ENCODE data around the gene TENM4. TPM values are rescaled to one million over a fixed set of nuclear protein-coding genes. Genes with fewer than 3 reads are reported as not detected.

The TENM4 gene
- total RNA-seq, 4 donors from 2014 or later = 1.1 to 2.7 (median 2.0) TPM

DNA sequence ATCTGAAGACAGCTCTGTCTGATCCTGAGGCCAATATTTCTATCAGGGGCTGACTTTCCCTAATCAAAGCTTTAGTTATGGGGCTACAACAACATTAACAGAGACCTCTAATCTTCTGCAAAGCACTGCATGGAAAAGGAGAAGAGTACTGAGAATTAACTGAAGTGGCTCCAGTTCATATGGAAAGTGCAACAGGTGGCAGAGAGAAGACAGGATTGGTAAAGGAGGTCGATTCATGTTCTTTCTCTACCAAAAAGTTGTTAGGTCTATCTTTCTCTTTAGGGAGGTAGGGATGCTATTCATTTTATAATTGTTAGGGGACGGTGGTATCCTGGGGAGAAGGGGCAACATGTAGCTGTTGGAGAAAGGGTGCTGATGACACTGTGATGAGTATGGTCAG, 633.5 kb downstream of the TENM4 start:
- TF ChIP-seq POLR2A (IDR thresholded peaks at IDR 0.05) = no peak
- DNase-seq = no peak
- no peak overlapping the region for H3K4me3 ChIP-seq
- H3K27ac ChIP-seq = peak overlapping the region in 1 of 4 donors; percentile 18
- no peaks in the 10 kb centered on the region for H3K9me3 ChIP-seq
- H3K4me1 ChIP-seq = peaks cover 0 to 38% (median 0%) of the 10 kb centered on the region in 4 donors
- no peaks in the 10 kb centered on the region for H3K36me3 ChIP-seq
- no peaks in the 10 kb centered on the region for H3K27me3 ChIP-seq

DNA sequence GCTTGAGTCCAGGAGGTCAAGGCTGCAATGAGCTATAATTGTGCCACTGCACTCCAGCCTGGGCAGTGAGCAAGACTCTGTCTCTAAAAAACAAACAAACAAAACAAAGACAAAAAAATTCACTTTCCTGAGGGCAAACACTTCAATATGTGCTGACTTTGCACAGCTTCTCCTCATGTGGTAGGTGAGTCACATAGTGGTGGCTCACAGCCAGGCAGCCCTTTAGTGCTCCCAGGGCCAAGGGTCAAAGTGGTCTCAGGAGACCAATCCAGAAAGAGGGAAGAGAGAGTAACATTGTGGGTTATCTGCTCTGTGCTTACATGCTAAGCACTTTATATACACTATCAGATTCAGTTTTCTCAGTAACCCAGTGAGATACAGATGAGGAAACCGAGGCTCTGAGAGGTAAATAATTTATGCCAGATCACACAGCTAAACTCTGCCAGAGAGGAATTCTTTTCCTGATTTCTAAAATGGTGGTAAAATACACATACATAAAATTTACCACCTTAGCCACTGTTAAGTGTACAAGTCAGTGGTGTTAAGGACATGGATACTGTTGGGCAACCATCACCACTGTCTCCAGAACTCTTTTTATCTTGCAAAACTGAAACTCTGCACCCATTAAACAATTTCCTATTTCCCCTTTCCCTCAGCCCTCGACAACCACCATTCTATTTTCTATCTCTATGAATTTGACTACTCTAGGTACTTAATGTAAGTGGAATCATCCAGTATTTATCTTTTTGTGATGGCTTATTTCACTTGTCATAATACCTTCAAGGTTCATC, 634.4 kb downstream of the TENM4 start:
- TF ChIP-seq POLR2A (IDR thresholded peaks at IDR 0.05) = no peak
- TF ChIP-seq, protein P1, sequence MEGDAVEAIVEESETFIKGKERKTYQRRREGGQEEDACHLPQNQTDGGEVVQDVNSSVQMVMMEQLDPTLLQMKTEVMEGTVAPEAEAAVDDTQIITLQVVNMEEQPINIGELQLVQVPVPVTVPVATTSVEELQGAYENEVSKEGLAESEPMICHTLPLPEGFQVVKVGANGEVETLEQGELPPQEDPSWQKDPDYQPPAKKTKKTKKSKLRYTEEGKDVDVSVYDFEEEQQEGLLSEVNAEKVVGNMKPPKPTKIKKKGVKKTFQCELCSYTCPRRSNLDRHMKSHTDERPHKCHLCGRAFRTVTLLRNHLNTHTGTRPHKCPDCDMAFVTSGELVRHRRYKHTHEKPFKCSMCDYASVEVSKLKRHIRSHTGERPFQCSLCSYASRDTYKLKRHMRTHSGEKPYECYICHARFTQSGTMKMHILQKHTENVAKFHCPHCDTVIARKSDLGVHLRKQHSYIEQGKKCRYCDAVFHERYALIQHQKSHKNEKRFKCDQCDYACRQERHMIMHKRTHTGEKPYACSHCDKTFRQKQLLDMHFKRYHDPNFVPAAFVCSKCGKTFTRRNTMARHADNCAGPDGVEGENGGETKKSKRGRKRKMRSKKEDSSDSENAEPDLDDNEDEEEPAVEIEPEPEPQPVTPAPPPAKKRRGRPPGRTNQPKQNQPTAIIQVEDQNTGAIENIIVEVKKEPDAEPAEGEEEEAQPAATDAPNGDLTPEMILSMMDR (IDR thresholded peaks at IDR 0.05) = no peak
- peak in 1 of 3 donors; percentile 71 for DNase-seq
- Histone ChIP-seq H3K9me3 (no peaks in the 10 kb centered on the region), H3K4me3 (no peak overlapping the region), H3K27me3 (no peaks in the 10 kb centered on the region), H3K4me1 (peaks cover 0 to 40% (median 0%) of the 10 kb centered on the region in 4 donors), H3K36me3 (no peaks in the 10 kb centered on the region), H3K27ac (peak overlapping the region in 2 of 4 donors; percentile 21 to 27)

- H3K9me3 ChIP-seq = no peaks in the 10 kb centered on the region
- TF ChIP-seq, protein P1 (IDR thresholded peaks at IDR 0.05) = no peak
- no peak for TF ChIP-seq POLR2A (IDR thresholded peaks at IDR 0.05)
- no peak for DNase-seq
- H3K27ac ChIP-seq = no peak overlapping the region
- H3K36me3 ChIP-seq = no peaks in the 10 kb centered on the region
- H3K4me3 ChIP-seq = no peak overlapping the region
- no peaks in the 10 kb centered on the region for H3K27me3 ChIP-seq
- H3K4me1 ChIP-seq = peaks cover 0 to 43% (median 0%) of the 10 kb centered on the region in 4 donors
Measured at GRCh38 chr11:78804991-78805390, 635.8 kb downstream of the TENM4 start.

DNA sequence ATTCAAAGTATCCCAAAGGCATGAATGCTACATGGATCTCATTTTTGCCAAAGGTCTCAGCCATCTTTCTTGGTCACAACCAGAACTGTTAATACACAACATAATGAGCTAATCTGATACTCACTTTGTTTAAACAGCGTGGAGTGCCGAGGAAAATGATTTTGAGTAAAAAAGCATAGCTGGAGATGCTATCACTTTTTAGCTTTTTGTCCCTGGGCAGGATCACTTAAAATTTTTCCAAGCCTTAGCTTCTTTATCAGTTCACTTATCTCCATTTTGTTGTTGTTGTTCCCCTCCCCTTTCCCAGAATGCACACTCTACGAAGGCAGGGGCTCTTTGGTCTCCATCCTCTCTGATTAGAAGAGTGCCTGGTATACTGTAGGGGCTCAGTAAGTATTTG, 636.8 kb downstream of the TENM4 start:
- no peaks in the 10 kb centered on the region for H3K27me3 ChIP-seq
- no peak for DNase-seq
- TF ChIP-seq, protein P1 (IDR thresholded peaks at IDR 0.05) = no peak
- TF ChIP-seq POLR2A (IDR thresholded peaks at IDR 0.05) = no peak
- peaks cover 0 to 38% (median 0%) of the 10 kb centered on the region in 4 donors for H3K4me1 ChIP-seq
- H3K4me3 ChIP-seq = no peak overlapping the region
- no peaks in the 10 kb centered on the region for H3K36me3 ChIP-seq
- H3K27ac ChIP-seq = no peak overlapping the region
- no peaks in the 10 kb centered on the region for H3K9me3 ChIP-seq

DNA sequence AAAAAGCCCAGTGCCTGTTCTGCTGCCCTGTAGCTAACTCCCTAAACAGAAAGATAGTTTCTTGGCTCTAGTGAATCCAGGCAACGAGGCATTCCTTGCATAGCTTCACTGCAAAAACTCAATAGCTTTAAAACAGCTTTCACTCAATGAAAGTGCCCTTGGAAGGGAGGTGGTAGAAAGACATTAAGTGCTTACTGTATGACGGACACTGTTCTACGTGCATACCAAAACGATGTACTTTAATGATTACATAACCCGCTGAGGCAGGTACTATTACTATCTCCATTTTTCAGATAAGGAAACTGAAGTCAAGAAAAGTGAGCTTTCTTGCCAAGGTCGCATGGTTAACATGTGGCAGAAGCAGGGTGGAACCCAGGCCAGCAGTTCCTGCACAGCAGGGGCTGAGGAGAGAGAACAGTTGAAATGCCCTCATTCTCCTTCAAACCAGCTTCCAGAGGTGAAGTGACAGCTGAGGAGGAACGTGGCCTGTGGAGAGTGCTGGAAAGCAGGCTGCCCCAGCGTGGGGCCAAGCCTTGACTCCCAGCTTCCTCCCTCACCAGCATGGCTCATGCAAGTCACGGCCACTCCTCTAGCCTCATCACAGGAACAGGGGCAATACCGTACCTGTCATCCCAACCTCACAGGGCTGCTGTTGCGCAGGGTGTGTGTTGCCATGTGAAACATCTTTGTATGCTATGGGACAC, 638.6 kb downstream of the TENM4 start:
- TF ChIP-seq, protein P1 (IDR thresholded peaks at IDR 0.05) = no peak
- no peak for TF ChIP-seq POLR2A (IDR thresholded peaks at IDR 0.05)
- peak overlapping the region; percentile 51 to 74 (median 65) for H3K27ac ChIP-seq
- DNase-seq = no peak

More for the DNA sequence above, 638.6 kb downstream of the TENM4 start:
- no peaks in the 10 kb centered on the region for H3K36me3 ChIP-seq
- H3K9me3 ChIP-seq = no peaks in the 10 kb centered on the region
- no peak overlapping the region for H3K4me3 ChIP-seq
- H3K4me1 ChIP-seq = peaks cover 0 to 29% (median 0%) of the 10 kb centered on the region in 4 donors
- H3K27me3 ChIP-seq = no peaks in the 10 kb centered on the region

Measured in Peyer's patch (tissue), 4 donors.